DMS114 treated with DMSO at 0.1 percent for 48 hours (cell line): ENCODE measurements around the gene IWS1.
"Not testable (repeated sequence)": the region's sequence is repeated elsewhere in the genome, so short reads cannot be mapped to it uniquely, and the experiment has no call there.

Source experiments
- DNase-seq: peaks from one replicate; lab custom pipeline; 2025; ENCODE audit not compliant: unreplicated experiment; lab: John Stamatoyannopoulos, UW

The IWS1 gene

GRCh38 chr2:127526132-127527000, at the start of gene IWS1:
Gene IWS1, minus strand, starts transcription at chr2:127526489. Its CDS starts 281 bp downstream, at chr2:127526208.
- DNase-seq, result peak; percentile 91

- DNase-seq, result no peak
These were observed 49.7 kb upstream of the IWS1 start for GRCh38 chr2:127575941-127576432.

- no peak for DNase-seq
These were observed 49.0 kb upstream of the IWS1 start for GRCh38 chr2:127575185-127575765.

- DNase-seq, result no peak
These were observed 48.4 kb upstream of the IWS1 start for GRCh38 chr2:127574656-127575055.

- no peak for DNase-seq
These were observed 47.5 kb upstream of the IWS1 start for GRCh38 chr2:127573771-127574170.

- no peak for DNase-seq
These were observed 47.0 kb upstream of the IWS1 start for GRCh38 chr2:127573298-127573697.

GRCh38 chr2:127572841-127573240, 46.6 kb upstream of the IWS1 start:
- DNase-seq, result no peak

- not testable (repeated sequence) for DNase-seq
These were observed 46.1 kb upstream of the IWS1 start for GRCh38 chr2:127572352-127572751.

- DNase-seq, result no peak
These were observed 44.3 kb upstream of the IWS1 start for GRCh38 chr2:127570282-127571250.

- DNase-seq, result no peak
These were observed 43.4 kb upstream of the IWS1 start for GRCh38 chr2:127569666-127570065.

- DNase-seq, result no peak
These were observed 41.8 kb upstream of the IWS1 start for GRCh38 chr2:127568128-127568527.

GRCh38 chr2:127567351-127567854, 41.1 kb upstream of the IWS1 start:
- no peak for DNase-seq

GRCh38 chr2:127566576-127566975, 40.3 kb upstream of the IWS1 start:
- DNase-seq, result no peak

GRCh38 chr2:127566139-127566417, 39.8 kb upstream of the IWS1 start:
- DNase-seq, result no peak

- no peak for DNase-seq
These were observed 39.2 kb upstream of the IWS1 start for GRCh38 chr2:127565261-127566138.

GRCh38 chr2:127564429-127565260, 38.4 kb upstream of the IWS1 start:
- no peak for DNase-seq

GRCh38 chr2:127563458-127564428, 37.5 kb upstream of the IWS1 start:
- no peak for DNase-seq

GRCh38 chr2:127562936-127563335, 36.6 kb upstream of the IWS1 start:
- DNase-seq, result no peak
